RKO (cell line): Measurements from ENCODE around the gene PWWP2B.

ENCODE experiments used
- DNase-seq: peaks from one replicate; pipeline ENCODE4 v3.0.0-alpha.2; 2016; ENCODE audit warnings: low spot score

Gene PWWP2B

GRCh38 chr10:132394936-132395703 lies 1.9 kb upstream of the PWWP2B start:
- no peak for DNase-seq

- peak; percentile 47 for DNase-seq
These were observed 1.1 kb upstream of the PWWP2B start for GRCh38 chr10:132395704-132396493.

GRCh38 chr10:132396494-132397035 lies 435 bp upstream of the PWWP2B start:
- DNase-seq = peak; percentile 53

GRCh38 chr10:132397671-132398565 lies 918 bp downstream of the PWWP2B start:
- peak; percentile 83 for DNase-seq

- DNase-seq = no peak
These were observed 1.6 kb downstream of the PWWP2B start for GRCh38 chr10:132398566-132398991.

- DNase-seq = no peak
These were observed 2.4 kb downstream of the PWWP2B start for GRCh38 chr10:132399117-132400035.

GRCh38 chr10:132400041-132400546 lies 3.1 kb downstream of the PWWP2B start:
- DNase-seq = no peak

GRCh38 chr10:132400547-132401151 lies 3.6 kb downstream of the PWWP2B start:
- DNase-seq = no peak

GRCh38 chr10:132401401-132402118 lies 4.6 kb downstream of the PWWP2B start:
- no peak for DNase-seq

- no peak for DNase-seq
These were observed 5.8 kb downstream of the PWWP2B start for GRCh38 chr10:132402781-132403241.

- no peak for DNase-seq
These were observed 6.6 kb downstream of the PWWP2B start for GRCh38 chr10:132403511-132404168.

GRCh38 chr10:132404169-132404880 lies 7.3 kb downstream of the PWWP2B start:
- DNase-seq = no peak

GRCh38 chr10:132404911-132405462 lies 8.0 kb downstream of the PWWP2B start:
- no peak for DNase-seq

- no peak for DNase-seq
These were observed 8.5 kb downstream of the PWWP2B start for GRCh38 chr10:132405463-132405991.

- no peak for DNase-seq
These were observed 9.2 kb downstream of the PWWP2B start for GRCh38 chr10:132406181-132406580.

- DNase-seq = no peak
These were observed 9.8 kb downstream of the PWWP2B start for GRCh38 chr10:132406750-132407149.

- DNase-seq = no peak
These were observed 10.3 kb downstream of the PWWP2B start for GRCh38 chr10:132407243-132407746.
